B cell (primary cell): ENCODE data around the gene MKRN2OS.
"Not testable (repeated sequence)": the region's sequence is repeated elsewhere in the genome, so short reads cannot be mapped to it uniquely, and the experiment has no call there.

Experiments used
- EZH2 ChIP-seq: IDR thresholded peaks from 2 replicates; pipeline ENCODE4 v1.6.1; 2012; ENCODE audit warnings: borderline replicate concordance, low read depth, mild to moderate bottlenecking, moderate library complexity, low read length; ENCODE audit not compliant: insufficient read depth, poor library complexity, severe bottlenecking
- TF ChIP-seq, protein P1 (sequence below): fragments of 200-600 bp; IDR thresholded peaks from one replicate; pipeline ENCODE4 v1.8.0; 2022; ENCODE audit warnings: antibody characterized with exemption, mild to moderate bottlenecking

DNA sequence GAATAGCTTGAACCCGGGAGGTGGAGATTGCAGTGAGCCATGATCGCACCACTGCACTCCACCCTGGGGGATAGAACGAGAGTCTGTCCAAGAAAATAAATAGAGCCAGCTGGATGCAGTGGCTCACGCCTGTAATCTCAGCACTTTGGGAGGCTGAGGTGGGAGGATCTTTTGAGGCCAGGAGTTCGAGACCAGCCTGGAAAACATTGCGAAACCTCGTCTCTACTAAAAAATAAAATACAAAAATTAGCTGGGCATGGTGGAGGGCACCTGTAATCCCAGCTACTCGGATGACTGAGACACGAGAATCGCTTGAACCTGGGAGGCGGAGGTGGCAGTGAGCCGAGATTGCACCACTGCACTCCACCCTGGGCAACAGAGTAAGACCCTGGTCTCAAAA, 1.8 kb downstream of the MKRN2OS start:
- TF ChIP-seq, protein P1, sequence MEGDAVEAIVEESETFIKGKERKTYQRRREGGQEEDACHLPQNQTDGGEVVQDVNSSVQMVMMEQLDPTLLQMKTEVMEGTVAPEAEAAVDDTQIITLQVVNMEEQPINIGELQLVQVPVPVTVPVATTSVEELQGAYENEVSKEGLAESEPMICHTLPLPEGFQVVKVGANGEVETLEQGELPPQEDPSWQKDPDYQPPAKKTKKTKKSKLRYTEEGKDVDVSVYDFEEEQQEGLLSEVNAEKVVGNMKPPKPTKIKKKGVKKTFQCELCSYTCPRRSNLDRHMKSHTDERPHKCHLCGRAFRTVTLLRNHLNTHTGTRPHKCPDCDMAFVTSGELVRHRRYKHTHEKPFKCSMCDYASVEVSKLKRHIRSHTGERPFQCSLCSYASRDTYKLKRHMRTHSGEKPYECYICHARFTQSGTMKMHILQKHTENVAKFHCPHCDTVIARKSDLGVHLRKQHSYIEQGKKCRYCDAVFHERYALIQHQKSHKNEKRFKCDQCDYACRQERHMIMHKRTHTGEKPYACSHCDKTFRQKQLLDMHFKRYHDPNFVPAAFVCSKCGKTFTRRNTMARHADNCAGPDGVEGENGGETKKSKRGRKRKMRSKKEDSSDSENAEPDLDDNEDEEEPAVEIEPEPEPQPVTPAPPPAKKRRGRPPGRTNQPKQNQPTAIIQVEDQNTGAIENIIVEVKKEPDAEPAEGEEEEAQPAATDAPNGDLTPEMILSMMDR, result not testable (repeated sequence)
- TF ChIP-seq EZH2, result not testable (repeated sequence)
